Measurements from ENCODE around the gene GINM1. TPM values are rescaled to one million over a fixed set of nuclear protein-coding genes. Genes with fewer than 3 reads are reported as not detected.

The GINM1 gene
- total RNA-seq, 1 donor from 2014 or later: 18.5 TPM

DNA sequence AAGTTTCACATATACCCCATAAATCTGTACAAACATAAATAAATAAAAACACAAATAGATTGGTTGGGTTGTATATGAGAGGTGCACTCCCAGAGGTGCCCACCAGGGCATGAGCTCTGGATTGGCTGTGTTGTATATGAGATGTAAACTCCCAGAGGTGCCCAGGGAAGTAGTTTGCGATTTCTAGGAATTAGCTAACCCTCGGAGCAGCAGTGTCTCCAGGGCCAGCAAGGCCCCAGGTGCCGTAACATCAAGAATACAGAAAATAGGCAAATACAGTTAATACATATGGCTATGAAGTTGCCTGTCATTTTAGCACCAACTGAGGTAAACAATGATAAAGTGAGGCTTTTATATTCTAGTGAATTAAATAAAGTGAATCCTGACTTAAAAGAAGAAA is 5.4 kb upstream of the GINM1 start:
- DNase-seq (ENCODE audit: low read depth, low spot score): no peak
- peaks cover 62% of the 10 kb centered on the region for H3K27me3 Mint-ChIP-seq (ENCODE audit: low read depth)
- H3K4me1 Mint-ChIP-seq: peaks cover 4% of the 10 kb centered on the region
- TF ChIP-seq, protein P1, sequence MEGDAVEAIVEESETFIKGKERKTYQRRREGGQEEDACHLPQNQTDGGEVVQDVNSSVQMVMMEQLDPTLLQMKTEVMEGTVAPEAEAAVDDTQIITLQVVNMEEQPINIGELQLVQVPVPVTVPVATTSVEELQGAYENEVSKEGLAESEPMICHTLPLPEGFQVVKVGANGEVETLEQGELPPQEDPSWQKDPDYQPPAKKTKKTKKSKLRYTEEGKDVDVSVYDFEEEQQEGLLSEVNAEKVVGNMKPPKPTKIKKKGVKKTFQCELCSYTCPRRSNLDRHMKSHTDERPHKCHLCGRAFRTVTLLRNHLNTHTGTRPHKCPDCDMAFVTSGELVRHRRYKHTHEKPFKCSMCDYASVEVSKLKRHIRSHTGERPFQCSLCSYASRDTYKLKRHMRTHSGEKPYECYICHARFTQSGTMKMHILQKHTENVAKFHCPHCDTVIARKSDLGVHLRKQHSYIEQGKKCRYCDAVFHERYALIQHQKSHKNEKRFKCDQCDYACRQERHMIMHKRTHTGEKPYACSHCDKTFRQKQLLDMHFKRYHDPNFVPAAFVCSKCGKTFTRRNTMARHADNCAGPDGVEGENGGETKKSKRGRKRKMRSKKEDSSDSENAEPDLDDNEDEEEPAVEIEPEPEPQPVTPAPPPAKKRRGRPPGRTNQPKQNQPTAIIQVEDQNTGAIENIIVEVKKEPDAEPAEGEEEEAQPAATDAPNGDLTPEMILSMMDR (conservative IDR thresholded peaks at IDR 0.05): peak; percentile 65
- H3K36me3 Mint-ChIP-seq (ENCODE audit: low read depth): no peaks in the 10 kb centered on the region
- H3K27ac Mint-ChIP-seq (ENCODE audit: unreplicated experiment): no peak overlapping the region
- no peaks in the 10 kb centered on the region for H3K9me3 Mint-ChIP-seq
- peak overlapping the region; percentile 84 for H3K4me3 Mint-ChIP-seq

DNA sequence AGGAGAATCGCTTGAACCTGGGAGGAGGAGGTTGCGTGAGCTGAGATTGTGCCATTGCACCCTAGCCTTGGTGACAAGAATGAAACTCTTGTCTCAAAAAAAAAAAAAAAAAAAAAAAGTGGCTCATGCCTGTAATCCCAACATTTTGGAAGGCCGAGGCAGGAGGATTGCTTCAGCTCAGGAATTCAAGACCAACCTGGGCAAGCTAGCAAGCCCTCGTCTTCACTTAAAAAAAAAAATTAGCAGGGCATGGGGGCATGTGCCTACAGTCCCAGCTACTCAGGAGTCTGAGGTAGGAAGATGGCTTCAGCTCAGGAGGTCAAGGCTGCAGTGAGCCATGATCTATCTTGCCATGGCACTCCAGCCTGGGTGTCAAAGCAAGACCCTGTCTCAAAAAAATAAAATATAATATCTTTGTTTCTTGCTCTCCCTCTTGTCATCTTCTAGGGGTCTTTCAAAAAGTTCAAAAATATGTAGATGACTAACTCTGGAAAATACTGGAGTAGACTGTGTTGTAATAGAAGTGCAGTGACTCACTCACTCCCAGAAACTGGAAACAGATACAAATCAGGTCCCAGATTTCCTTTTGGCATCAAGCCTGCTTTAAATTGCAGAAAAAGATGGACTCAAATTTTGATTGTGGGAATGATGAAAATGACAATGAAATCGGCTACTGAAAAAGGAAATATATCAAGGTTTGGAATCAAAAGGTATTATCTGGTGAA is 2.8 kb upstream of the GINM1 start:
- Mint-ChIP-seq H3K27ac (ENCODE audit: unreplicated experiment) (no peak overlapping the region), H3K9me3 (no peaks in the 10 kb centered on the region), H3K27me3 (ENCODE audit: low read depth) (peaks cover 38% of the 10 kb centered on the region), H3K4me3 (no peak overlapping the region), H3K36me3 (ENCODE audit: low read depth) (no peaks in the 10 kb centered on the region), H3K4me1 (peaks cover 17% of the 10 kb centered on the region)
- DNase-seq (ENCODE audit: low read depth, low spot score): no peak
- TF ChIP-seq, protein P1 (conservative IDR thresholded peaks at IDR 0.05): no peak

GRCh38 chr6:149563928-149564325 is 2.2 kb upstream of the GINM1 start:
- no peaks in the 10 kb centered on the region for H3K36me3 Mint-ChIP-seq (ENCODE audit: low read depth)
- H3K4me1 Mint-ChIP-seq: peaks cover 17% of the 10 kb centered on the region
- H3K27ac Mint-ChIP-seq (ENCODE audit: unreplicated experiment): no peak overlapping the region
- no peak for DNase-seq (ENCODE audit: low read depth, low spot score)
- no peak overlapping the region for H3K4me3 Mint-ChIP-seq
- TF ChIP-seq, protein P1 (conservative IDR thresholded peaks at IDR 0.05): no peak
- H3K9me3 Mint-ChIP-seq: no peaks in the 10 kb centered on the region
- H3K27me3 Mint-ChIP-seq (ENCODE audit: low read depth): peaks cover 33% of the 10 kb centered on the region

DNA sequence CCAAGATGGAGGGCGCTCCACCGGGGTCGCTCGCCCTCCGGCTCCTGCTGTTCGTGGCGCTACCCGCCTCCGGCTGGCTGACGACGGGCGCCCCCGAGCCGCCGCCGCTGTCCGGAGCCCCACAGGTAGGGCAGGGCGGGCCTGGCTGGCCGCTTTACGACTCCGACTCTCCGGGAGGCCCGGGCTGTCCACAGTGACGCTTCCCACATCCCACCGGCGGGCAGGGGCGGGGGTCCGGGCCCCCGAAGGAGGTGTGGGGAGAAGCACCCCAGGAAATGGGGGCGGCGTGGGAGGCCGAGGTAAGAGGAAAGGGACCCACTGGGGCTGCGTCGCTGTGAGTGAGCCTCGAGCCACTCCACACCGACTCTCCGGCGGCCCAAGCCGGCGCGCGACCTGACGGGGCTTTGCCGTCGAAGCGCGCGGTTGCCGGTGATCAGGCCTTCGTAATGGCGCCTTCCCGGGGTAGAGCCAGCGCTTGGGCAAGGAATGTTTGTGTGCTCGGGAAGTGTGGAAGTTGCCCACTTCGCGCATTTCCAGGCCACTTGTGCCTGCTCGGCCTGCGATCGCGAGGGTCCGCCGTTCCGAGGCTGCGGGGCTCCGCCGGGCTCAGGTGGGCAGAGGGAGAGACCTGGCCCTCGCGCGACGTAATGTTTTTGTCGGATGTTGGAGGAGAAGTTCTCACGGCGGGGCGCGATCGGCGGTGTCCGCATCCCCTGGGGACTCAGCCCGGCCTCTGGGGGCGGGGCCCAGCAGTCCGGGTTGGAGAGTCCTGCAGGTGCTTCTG is 427 bp downstream of the GINM1 start:
- Mint-ChIP-seq H3K4me1 (peaks cover 17% of the 10 kb centered on the region), H3K9me3 (no peaks in the 10 kb centered on the region), H3K4me3 (peak overlapping the region; percentile 94), H3K36me3 (ENCODE audit: low read depth) (no peaks in the 10 kb centered on the region), H3K27ac (ENCODE audit: unreplicated experiment) (peak overlapping the region; percentile 87), H3K27me3 (ENCODE audit: low read depth) (peaks cover 13% of the 10 kb centered on the region)
- TF ChIP-seq, protein P1 (conservative IDR thresholded peaks at IDR 0.05): no peak
- peak; percentile 42 for DNase-seq (ENCODE audit: low read depth, low spot score)

GRCh38 chr6:149567194-149567586 is 1.0 kb downstream of the GINM1 start:
- H3K27me3 Mint-ChIP-seq (ENCODE audit: low read depth): peaks cover 13% of the 10 kb centered on the region
- H3K4me3 Mint-ChIP-seq: peak overlapping the region; percentile 94

More at GRCh38 chr6:149567194-149567586, 1.0 kb downstream of the GINM1 start:
- Mint-ChIP-seq H3K27ac (ENCODE audit: unreplicated experiment) (no peak overlapping the region), H3K9me3 (no peaks in the 10 kb centered on the region), H3K4me1 (peaks cover 17% of the 10 kb centered on the region), H3K36me3 (ENCODE audit: low read depth) (no peaks in the 10 kb centered on the region)
- TF ChIP-seq, protein P1 (conservative IDR thresholded peaks at IDR 0.05): no peak
- DNase-seq (ENCODE audit: low read depth, low spot score): no peak
